Measurements from ENCODE around the gene DNAJB13.

DNA sequence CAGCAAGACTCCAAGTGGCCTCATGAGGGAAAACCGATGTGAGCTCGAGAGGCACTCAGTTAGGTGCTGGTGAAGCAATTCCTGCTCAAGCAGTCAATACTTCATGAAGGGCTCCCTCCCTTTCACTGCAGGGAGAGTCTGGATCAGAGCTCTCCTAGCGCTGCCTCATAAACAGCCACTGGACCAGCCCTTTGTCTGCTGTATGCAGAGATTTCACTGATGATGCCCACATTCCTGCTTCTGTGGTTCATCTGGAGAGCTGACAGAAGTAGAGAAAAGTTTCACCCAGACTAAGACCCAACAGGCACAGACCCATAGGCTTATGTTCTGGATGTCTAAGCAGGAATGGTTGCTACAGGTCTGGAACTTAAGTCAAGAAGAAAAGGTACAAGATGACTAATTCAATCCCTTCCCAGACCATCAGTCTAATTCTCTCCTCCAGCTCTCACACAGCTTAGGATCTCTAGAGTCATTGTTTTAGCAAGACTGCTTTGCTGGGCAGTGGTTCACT lies 27.8 kb downstream of the DNAJB13 start:
- no peak for TF ChIP-seq CTCF (IDR thresholded peaks at IDR 0.05; ENCODE audit: low read length)
- TF ChIP-seq EZH2 (IDR thresholded peaks at IDR 0.05; ENCODE audit: borderline replicate concordance, low read length), result no peak
